Measurements from ENCODE around the gene CHRM4. TPM values are rescaled to one million over a fixed set of nuclear protein-coding genes. Genes with fewer than 3 reads are reported as not detected.

CHRM4 gene
- total and polyA plus RNA-seq, 2 of the 13 experiments (the other 11 are each of a cell fraction or from before 2014, with no cell fraction given), result 0.13 to 0.21 TPM

GRCh38 chr11:46389450-46390330 is 1.9 kb downstream of the CHRM4 start (continued):
- TF ChIP-seq ZNF749 (CRISPR knock-in tag; IDR thresholded peaks at IDR 0.05; ENCODE audit: borderline replicate concordance) (no peak), TCF7L2 (IDR thresholded peaks at IDR 0.05; ENCODE audit: low read depth, low read length) (no peak), ZNF800 (CRISPR knock-in tag; IDR thresholded peaks at IDR 0.05) (peak; percentile 99), ZFYVE20 (CRISPR knock-in tag; IDR thresholded peaks at IDR 0.05; ENCODE audit: borderline replicate concordance, low read depth) (no peak), ZNF768 (CRISPR knock-in tag; IDR thresholded peaks at IDR 0.05) (no peak), DZIP1 (CRISPR knock-in tag; IDR thresholded peaks at IDR 0.05) (peak; percentile 43; the same call in 1 of the 2 replicates), CREM (IDR thresholded peaks at IDR 0.05) (no peak), CREM (CRISPR knock-in tag; IDR thresholded peaks at IDR 0.05) (no peak), ZNF7 (CRISPR knock-in tag; IDR thresholded peaks at IDR 0.05) (no peak), KLF12 (CRISPR knock-in tag; IDR thresholded peaks at IDR 0.05; ENCODE audit: borderline replicate concordance) (no peak), NAIF1 (CRISPR knock-in tag; IDR thresholded peaks at IDR 0.05; ENCODE audit: borderline replicate concordance) (no peak), MLXIP (CRISPR knock-in tag; IDR thresholded peaks at IDR 0.05; ENCODE audit: borderline replicate concordance) (no peak), HES4 (CRISPR knock-in tag; IDR thresholded peaks at IDR 0.05; ENCODE audit: borderline replicate concordance) (peak; percentile 77; the same call in 1 of the 2 replicates)
- TF ChIP-seq, protein P1, sequence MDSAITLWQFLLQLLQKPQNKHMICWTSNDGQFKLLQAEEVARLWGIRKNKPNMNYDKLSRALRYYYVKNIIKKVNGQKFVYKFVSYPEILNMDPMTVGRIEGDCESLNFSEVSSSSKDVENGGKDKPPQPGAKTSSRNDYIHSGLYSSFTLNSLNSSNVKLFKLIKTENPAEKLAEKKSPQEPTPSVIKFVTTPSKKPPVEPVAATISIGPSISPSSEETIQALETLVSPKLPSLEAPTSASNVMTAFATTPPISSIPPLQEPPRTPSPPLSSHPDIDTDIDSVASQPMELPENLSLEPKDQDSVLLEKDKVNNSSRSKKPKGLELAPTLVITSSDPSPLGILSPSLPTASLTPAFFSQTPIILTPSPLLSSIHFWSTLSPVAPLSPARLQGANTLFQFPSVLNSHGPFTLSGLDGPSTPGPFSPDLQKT (CRISPR knock-in tag; IDR thresholded peaks at IDR 0.05; ENCODE audit: borderline replicate concordance), result no peak
- TF ChIP-seq, protein P2, sequence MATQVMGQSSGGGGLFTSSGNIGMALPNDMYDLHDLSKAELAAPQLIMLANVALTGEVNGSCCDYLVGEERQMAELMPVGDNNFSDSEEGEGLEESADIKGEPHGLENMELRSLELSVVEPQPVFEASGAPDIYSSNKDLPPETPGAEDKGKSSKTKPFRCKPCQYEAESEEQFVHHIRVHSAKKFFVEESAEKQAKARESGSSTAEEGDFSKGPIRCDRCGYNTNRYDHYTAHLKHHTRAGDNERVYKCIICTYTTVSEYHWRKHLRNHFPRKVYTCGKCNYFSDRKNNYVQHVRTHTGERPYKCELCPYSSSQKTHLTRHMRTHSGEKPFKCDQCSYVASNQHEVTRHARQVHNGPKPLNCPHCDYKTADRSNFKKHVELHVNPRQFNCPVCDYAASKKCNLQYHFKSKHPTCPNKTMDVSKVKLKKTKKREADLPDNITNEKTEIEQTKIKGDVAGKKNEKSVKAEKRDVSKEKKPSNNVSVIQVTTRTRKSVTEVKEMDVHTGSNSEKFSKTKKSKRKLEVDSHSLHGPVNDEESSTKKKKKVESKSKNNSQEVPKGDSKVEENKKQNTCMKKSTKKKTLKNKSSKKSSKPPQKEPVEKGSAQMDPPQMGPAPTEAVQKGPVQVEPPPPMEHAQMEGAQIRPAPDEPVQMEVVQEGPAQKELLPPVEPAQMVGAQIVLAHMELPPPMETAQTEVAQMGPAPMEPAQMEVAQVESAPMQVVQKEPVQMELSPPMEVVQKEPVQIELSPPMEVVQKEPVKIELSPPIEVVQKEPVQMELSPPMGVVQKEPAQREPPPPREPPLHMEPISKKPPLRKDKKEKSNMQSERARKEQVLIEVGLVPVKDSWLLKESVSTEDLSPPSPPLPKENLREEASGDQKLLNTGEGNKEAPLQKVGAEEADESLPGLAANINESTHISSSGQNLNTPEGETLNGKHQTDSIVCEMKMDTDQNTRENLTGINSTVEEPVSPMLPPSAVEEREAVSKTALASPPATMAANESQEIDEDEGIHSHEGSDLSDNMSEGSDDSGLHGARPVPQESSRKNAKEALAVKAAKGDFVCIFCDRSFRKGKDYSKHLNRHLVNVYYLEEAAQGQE (IDR thresholded peaks at IDR 0.05; ENCODE audit: borderline replicate concordance in 1 of 2, low read depth in 1 of 2, low read length in 2 of 2), result no peak; a peak in 1 of 4 replicates
